Measurements from ENCODE around the gene ZMYND8.

ZMYND8 gene

GRCh38 chr20:47188540-47188939 lies 168.0 kb downstream of the ZMYND8 start (continued):
- TF ChIP-seq ZNF133 (tag by site-specific recombination; IDR thresholded peaks at IDR 0.05) (no peak), ZNF626 (tag by site-specific recombination; IDR thresholded peaks at IDR 0.05) (no peak), ZNF398 (tag by site-specific recombination; IDR thresholded peaks at IDR 0.05) (no peak), ZNF529 (tag by site-specific recombination; IDR thresholded peaks at IDR 0.05; ENCODE audit: insufficient replicate concordance) (no peak), RBAK (tag by site-specific recombination; IDR thresholded peaks at IDR 0.05) (no peak), SCRT2 (tag by site-specific recombination; IDR thresholded peaks at IDR 0.05) (no peak), ZNF19 (tag by site-specific recombination; IDR thresholded peaks at IDR 0.05; ENCODE audit: low read depth) (no peak), ZSCAN23 (tag by site-specific recombination; IDR thresholded peaks at IDR 0.05) (no peak), ZNF639 (tag by site-specific recombination; IDR thresholded peaks at IDR 0.05) (no peak)
- TF ChIP-seq, protein P1, sequence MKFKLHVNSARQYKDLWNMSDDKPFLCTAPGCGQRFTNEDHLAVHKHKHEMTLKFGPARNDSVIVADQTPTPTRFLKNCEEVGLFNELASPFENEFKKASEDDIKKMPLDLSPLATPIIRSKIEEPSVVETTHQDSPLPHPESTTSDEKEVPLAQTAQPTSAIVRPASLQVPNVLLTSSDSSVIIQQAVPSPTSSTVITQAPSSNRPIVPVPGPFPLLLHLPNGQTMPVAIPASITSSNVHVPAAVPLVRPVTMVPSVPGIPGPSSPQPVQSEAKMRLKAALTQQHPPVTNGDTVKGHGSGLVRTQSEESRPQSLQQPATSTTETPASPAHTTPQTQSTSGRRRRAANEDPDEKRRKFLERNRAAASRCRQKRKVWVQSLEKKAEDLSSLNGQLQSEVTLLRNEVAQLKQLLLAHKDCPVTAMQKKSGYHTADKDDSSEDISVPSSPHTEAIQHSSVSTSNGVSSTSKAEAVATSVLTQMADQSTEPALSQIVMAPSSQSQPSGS (tag by site-specific recombination; IDR thresholded peaks at IDR 0.05; ENCODE audit: low read depth) = no peak

DNA sequence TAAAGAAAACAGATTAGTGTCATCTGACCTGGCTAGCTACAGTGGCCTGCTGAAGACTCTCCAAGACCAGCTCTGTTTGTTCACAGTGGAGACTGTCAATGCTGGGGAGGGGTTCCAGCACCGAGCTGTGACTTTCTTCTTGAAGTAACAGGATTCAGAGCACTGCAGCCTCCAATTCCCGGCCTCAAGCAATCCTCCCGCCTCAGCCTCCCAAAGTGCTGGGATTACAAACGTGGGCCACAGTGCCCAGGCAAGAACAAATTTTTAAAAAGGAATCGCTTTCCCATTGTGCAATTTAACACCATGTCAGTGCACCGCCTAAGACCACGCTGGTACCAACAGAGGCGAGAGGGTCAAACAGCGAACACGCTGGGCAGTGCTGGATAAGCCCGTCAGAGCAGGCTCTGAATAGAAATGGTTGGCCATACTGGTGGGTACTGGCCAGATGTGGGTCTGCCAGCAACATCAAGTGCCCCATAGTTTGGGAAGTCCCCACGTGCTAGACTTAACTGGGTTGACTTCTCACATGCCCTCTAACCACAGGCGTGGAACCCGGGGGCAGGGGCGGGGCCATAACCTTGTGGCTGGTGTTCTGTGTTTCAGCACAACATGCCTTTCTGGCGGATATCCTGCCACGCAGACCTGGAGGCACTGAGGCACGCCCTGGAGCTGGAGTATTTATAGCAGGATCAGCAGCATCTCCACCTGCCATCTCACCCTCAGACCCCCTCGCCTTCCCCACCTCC lies 168.9 kb downstream of the ZMYND8 start:
- H3K36me3 ChIP-seq (ENCODE audit: control insufficient read depth in 2 of 2, insufficient read depth in 1 of 2, low read length in 2 of 2) = peaks cover 0 to 4% of the 10 kb centered on the region in 2 experiments; a peak in 1 of 3 replicates
- no peak for TF ChIP-seq ZNF10 (tag by site-specific recombination; IDR thresholded peaks at IDR 0.05)
- no peak for TF ChIP-seq GLIS2 (tag by site-specific recombination; IDR thresholded peaks at IDR 0.05)
- no peak for TF ChIP-seq ZNF791 (tag by site-specific recombination; IDR thresholded peaks at IDR 0.05)
- TF ChIP-seq ZBTB6 (tag by site-specific recombination; IDR thresholded peaks at IDR 0.05) = no peak
- TF ChIP-seq ZNF202 (tag by site-specific recombination; IDR thresholded peaks at IDR 0.05; ENCODE audit: borderline replicate concordance) = no peak
- TF ChIP-seq BCL11B (tag by site-specific recombination; IDR thresholded peaks at IDR 0.05; ENCODE audit: low read depth) = no peak
- no peak for TF ChIP-seq ZNF274 (IDR thresholded peaks at IDR 0.05; ENCODE audit: low read length)
- no peak for TF ChIP-seq ZNF274 (tag by site-specific recombination; IDR thresholded peaks at IDR 0.05; ENCODE audit: borderline replicate concordance)
- no peak for TF ChIP-seq ZNF843 (tag by site-specific recombination; IDR thresholded peaks at IDR 0.05)
- no peak for TF ChIP-seq ZNF223 (tag by site-specific recombination; IDR thresholded peaks at IDR 0.05)
- no peak for TF ChIP-seq ZNF514 (tag by site-specific recombination; IDR thresholded peaks at IDR 0.05)
- TF ChIP-seq, protein P2, sequence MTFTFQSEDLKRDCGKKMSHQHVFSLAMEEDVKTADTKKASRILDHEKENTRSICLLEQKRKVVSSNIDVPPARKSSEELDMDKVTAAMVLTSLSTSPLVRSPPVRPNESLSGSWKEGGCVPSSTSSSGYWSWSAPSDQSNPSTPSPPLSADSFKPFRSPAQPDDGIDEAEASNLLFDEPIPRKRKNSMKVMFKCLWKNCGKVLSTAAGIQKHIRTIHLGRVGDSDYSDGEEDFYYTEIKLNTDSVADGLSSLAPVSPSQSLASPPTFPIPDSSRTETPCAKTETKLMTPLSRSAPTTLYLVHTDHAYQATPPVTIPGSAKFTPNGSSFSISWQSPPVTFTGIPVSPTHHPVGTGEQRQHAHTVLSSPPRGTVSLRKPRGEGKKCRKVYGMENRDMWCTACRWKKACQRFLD (tag by site-specific recombination; IDR thresholded peaks at IDR 0.05) = no peak
- no peak for TF ChIP-seq ZNF248 (tag by site-specific recombination; IDR thresholded peaks at IDR 0.05)
- TF ChIP-seq INSM2 (tag by site-specific recombination; IDR thresholded peaks at IDR 0.05) = no peak
- TF ChIP-seq, protein P3, sequence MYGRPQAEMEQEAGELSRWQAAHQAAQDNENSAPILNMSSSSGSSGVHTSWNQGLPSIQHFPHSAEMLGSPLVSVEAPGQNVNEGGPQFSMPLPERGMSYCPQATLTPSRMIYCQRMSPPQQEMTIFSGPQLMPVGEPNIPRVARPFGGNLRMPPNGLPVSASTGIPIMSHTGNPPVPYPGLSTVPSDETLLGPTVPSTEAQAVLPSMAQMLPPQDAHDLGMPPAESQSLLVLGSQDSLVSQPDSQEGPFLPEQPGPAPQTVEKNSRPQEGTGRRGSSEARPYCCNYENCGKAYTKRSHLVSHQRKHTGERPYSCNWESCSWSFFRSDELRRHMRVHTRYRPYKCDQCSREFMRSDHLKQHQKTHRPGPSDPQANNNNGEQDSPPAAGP (tag by site-specific recombination; IDR thresholded peaks at IDR 0.05) = no peak
- H3K27ac ChIP-seq (ENCODE audit: extremely low read depth, low read depth, low read length) = no peak overlapping the region
- ChIA-PET CTCF (interaction anchor here (0.6 to 1.7 kb wide), 5 partner anchors 8 to 1361 kb away, joined by 3 to 6 read pairs (median 3); no protein-coding TSS in a partner anchor), POLR2A (no interaction called here)
- no peak overlapping the region for H3K4me3 ChIP-seq (ENCODE audit: low read depth, low read length)
- H3K9me3 ChIP-seq (ENCODE audit: control insufficient read depth, insufficient read depth, low read depth, low read length) = no peaks in the 10 kb centered on the region
- H3K4me1 ChIP-seq (ENCODE audit: control insufficient read depth, insufficient read depth, low read length) = no peaks in the 10 kb centered on the region

Measured in HEK293 (cell line).